IMR-90 (cell line): ENCODE measurements around the gene REXO5.

Experiments used
- MXI1 ChIP-seq: IDR thresholded peaks from 2 replicates; pipeline ENCODE4 v1.6.1; 2012; ENCODE audit warnings: low read depth, mild to moderate bottlenecking, low read length, moderate library complexity, borderline replicate concordance
- POLR2A ChIP-seq: IDR thresholded peaks from 2 replicates; pipeline ENCODE4 v1.6.1; 2012; ENCODE audit warnings: mild to moderate bottlenecking, low read depth, low read length
- RAD21 ChIP-seq: IDR thresholded peaks from 2 replicates; pipeline ENCODE4 v1.6.1; 2012; ENCODE audit warnings: low read length, improper control_type of control experiment
- TF ChIP-seq, protein P1 (sequence below): conservative IDR thresholded peaks from 2 replicates; pipeline ENCODE4 v1.5.1; 2012; ENCODE audit warnings: mild to moderate bottlenecking, low read depth, low read length, improper control_type of control experiment

DNA sequence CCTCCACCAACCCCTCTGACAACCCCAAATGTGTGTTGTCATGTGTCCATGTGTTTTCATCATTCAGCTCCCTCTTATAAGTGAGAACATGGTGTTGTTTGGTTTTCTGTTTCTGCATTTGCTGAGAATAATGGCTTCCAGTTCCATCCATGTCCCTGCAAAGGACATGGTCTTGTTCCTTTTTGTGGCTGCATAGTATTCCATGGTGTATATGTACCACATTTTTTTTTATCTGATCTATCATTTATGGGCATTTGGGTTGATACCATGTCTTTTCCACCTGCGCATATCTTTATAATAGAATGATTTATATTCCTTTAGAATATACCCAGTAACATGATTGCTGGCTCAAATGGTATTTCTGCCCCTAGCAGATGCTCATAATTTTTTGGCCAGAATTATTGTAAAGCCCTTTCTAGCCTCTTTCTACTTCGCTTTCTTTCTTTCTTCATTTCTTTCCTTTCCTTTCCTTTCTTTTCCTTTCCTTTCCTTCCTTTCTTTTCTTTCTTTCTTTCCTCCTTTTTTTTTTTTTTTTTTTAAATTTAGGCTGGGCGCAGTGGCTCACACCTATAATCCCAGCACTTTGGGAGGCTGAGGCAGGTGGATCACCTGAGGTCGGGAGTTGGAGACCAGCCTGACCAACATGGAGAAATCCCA is 12.7 kb downstream of the REXO5 start:
- TF ChIP-seq MXI1 (no peak), POLR2A (no peak), RAD21 (no peak)
- TF ChIP-seq, protein P1, sequence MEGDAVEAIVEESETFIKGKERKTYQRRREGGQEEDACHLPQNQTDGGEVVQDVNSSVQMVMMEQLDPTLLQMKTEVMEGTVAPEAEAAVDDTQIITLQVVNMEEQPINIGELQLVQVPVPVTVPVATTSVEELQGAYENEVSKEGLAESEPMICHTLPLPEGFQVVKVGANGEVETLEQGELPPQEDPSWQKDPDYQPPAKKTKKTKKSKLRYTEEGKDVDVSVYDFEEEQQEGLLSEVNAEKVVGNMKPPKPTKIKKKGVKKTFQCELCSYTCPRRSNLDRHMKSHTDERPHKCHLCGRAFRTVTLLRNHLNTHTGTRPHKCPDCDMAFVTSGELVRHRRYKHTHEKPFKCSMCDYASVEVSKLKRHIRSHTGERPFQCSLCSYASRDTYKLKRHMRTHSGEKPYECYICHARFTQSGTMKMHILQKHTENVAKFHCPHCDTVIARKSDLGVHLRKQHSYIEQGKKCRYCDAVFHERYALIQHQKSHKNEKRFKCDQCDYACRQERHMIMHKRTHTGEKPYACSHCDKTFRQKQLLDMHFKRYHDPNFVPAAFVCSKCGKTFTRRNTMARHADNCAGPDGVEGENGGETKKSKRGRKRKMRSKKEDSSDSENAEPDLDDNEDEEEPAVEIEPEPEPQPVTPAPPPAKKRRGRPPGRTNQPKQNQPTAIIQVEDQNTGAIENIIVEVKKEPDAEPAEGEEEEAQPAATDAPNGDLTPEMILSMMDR, result no peak
